ENCODE data around the gene PAMR1.

The PAMR1 gene

GRCh38 chr11:35393098-35393497 is 132.3 kb downstream of the PAMR1 start:
- DNase-seq, result peak; percentile 58

GRCh38 chr11:35391922-35392688 is 133.3 kb downstream of the PAMR1 start:
- DNase-seq, result no peak

GRCh38 chr11:35390737-35391682 is 134.4 kb downstream of the PAMR1 start:
- DNase-seq, result no peak

DNA sequence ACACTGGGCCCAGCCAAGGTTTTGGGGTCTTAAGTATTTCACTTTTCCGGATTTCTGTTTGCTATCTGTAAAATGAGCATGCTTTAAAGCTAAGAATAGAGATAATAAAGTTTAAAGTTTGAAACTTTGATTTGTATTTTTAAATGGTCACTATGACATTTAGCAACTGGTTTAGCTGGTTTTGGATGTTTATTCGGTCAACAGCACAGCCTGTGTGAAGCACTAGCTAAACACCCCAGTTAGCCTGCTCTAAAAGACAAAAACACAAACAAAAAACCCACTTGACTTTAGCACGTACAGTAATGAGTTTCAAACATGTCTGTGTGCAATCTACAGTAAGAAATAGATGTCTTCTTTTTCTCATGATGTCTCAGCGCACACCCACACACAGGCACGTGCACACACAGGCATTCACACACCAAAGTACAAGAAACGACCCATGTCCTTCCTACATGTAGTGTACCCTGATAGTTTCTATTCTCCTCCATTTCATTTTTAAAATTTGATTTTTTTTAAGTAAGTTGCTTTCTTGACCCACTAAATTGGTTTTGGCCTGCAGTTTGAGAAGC is 135.4 kb downstream of the PAMR1 start:
- no peak for DNase-seq

GRCh38 chr11:35389112-35389511 is 136.3 kb downstream of the PAMR1 start:
- no peak for DNase-seq

- DNase-seq, result no peak
Measured at GRCh38 chr11:35388061-35388460, 137.4 kb downstream of the PAMR1 start.

- no peak for DNase-seq
Measured at GRCh38 chr11:35387111-35387982, 138.1 kb downstream of the PAMR1 start.

DNA sequence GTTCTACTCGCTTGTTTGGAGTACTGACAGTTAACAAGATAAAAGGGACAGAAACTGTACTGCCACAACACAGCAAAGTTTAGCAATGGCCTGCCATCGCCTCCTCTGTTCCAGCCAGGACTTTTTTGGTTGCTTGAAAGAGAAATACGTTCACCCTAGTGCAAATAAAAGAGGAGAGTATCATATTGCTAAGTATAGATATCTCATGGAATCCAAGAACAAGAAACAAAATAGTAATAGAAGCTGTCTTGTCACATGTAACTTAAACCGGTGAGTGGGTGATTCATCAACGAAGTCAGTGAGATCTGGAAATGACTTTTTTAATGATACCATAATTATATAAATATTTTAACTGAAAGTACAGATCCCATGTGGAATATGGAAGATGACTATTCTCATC is 141.5 kb downstream of the PAMR1 start:
- no peak for DNase-seq
